Neural cell (in vitro differentiated cells): ENCODE data around the gene GPAT3.

ENCODE experiments used
- EP300 ChIP-seq: fragments of 450-650 bp; conservative IDR thresholded peaks from 2 replicates; pipeline ENCODE4 v1.6.1; 2014; ENCODE audit warnings: antibody characterized with exemption, mild to moderate bottlenecking, moderate library complexity; ENCODE audit not compliant: poor library complexity, severe bottlenecking
- RAD21 ChIP-seq: fragments of 450-650 bp; conservative IDR thresholded peaks from 2 replicates; pipeline ENCODE4 v1.6.1; 2014; ENCODE audit warnings: antibody characterized with exemption, mild to moderate bottlenecking, moderate library complexity

GRCh38 chr4:83613023-83613422 is 77.1 kb downstream of the GPAT3 start:
- TF ChIP-seq EP300 = no peak
- TF ChIP-seq RAD21 = no peak
